OCI-LY7 (cell line): ENCODE results near the gene SGMS1. TPM values are rescaled to one million over a fixed set of nuclear protein-coding genes. Genes with fewer than 3 reads are reported as not detected.

Experiments used
- BruUV-seq: library from RNA; stranded (reverse); fragments of 400-500 nt; replicated peaks from 2 replicates; lab custom pipeline; 2021; lab: Mats Ljungman, UMichigan
- CTCF ChIA-PET: fragments of 300-600 bp; sonication (Branson Sonifier 250); formaldehyde crosslinking; loops from one replicate; lab custom pipeline; 2022; ENCODE audit warnings: antibody characterized with exemption; ENCODE audit not compliant: unreplicated experiment; lab: Charles Lee
- POLR2A ChIA-PET: fragments of 300-600 bp; sonication (Branson Sonifier 250); formaldehyde crosslinking; loops from one replicate; lab custom pipeline; 2022; ENCODE audit warnings: antibody characterized with exemption; lab: Charles Lee
- DNase-seq: peaks from one replicate; pipeline ENCODE4 v3.0.0-alpha.2; 2015; ENCODE audit warnings: low spot score
- H2AFZ ChIP-seq: fragments of 200-600 bp; sonication (generic), shearing (Covaris generic); 2 replicates; pipeline ENCODE4 v1.6.1; 2014; ENCODE audit warnings: mild to moderate bottlenecking, antibody characterized with exemption, low read length, moderate library complexity
- H3K27ac ChIP-seq: fragments of 200-600 bp; sonication (generic); 2 replicates; pipeline ENCODE4 v1.5.1; 2014; ENCODE audit warnings: mixed run types, low read depth, mild to moderate bottlenecking, moderate library complexity, low read length, inconsistent platforms; ENCODE audit not compliant: poor library complexity, severe bottlenecking
- H3K36me3 ChIP-seq: fragments of 200-600 bp; sonication (generic); 2 replicates; pipeline ENCODE4 v1.6.1; 2014; ENCODE audit warnings: mild to moderate bottlenecking, antibody characterized with exemption, low read length, moderate library complexity, mixed read lengths; ENCODE audit not compliant: insufficient read depth
- H3K4me1 ChIP-seq: fragments of 200-600 bp; sonication (generic); 2 replicates; pipeline ENCODE4 v1.5.1; 2014; ENCODE audit warnings: mild to moderate bottlenecking, low read length; ENCODE audit not compliant: insufficient read depth, poor library complexity, severe bottlenecking
- H3K4me2 ChIP-seq: fragments of 200-600 bp; sonication (generic); 2 replicates; pipeline ENCODE4 v1.6.1; 2014; ENCODE audit warnings: mild to moderate bottlenecking, low read length
- H3K4me3 ChIP-seq: fragments of 200-600 bp; sonication (generic); 2 replicates; pipeline ENCODE4 v1.5.1; 2014; ENCODE audit warnings: mild to moderate bottlenecking, low read depth, low read length; ENCODE audit not compliant: poor library complexity, severe bottlenecking
- H3K79me2 ChIP-seq: fragments of 200-600 bp; sonication (generic); 2 replicates; pipeline ENCODE4 v1.6.1; 2016; ENCODE audit warnings: low read depth, mild to moderate bottlenecking, low read length, moderate library complexity, mixed read lengths; ENCODE audit not compliant: insufficient read depth
- H3K9me2 ChIP-seq: fragments of 200-600 bp; sonication (generic); 2 replicates; pipeline ENCODE4 v1.6.1; 2016; ENCODE audit warnings: mild to moderate bottlenecking, low read length, mixed read lengths; ENCODE audit not compliant: insufficient read depth
- H3K9me3 ChIP-seq: fragments of 200-600 bp; sonication (generic); 2 replicates; pipeline ENCODE4 v1.6.1; 2014; ENCODE audit warnings: mild to moderate bottlenecking, mixed run types, low read length, mixed read lengths
- H4K20me1 ChIP-seq: fragments of 200-600 bp; sonication (generic); 2 replicates; pipeline ENCODE4 v1.6.1; 2014; ENCODE audit warnings: mild to moderate bottlenecking, antibody characterized with exemption, low read length, moderate library complexity, mixed read lengths; ENCODE audit not compliant: insufficient read depth
- EZH2phosphoT487 ChIP-seq: fragments of 200-600 bp; sonication (generic); IDR thresholded peaks from 2 replicates; pipeline ENCODE4 v1.6.1; 2018; ENCODE audit warnings: low read depth, borderline replicate concordance, mild to moderate bottlenecking, mixed run types, antibody characterized with exemption, low read length, moderate library complexity, mixed read lengths
- intact Hi-C: fragments of 100-400 bp; cut with micrococcal nuclease; formaldehyde crosslinking; loops from one replicate; pipeline ENCODE4 v1.10.0; 2022; ENCODE audit not compliant: unreplicated experiment
- total RNA-seq, 2 experiments: library from RNA; depleted of rRNA in 1 of 2; stranded (reverse); fragments of >200 nt in 1 of 2; shearing (Covaris generic) in 1 of 2; gene quantifications; 2 replicates each; pipeline ENCODE4 v1.2.3, GENCODE V29; 2014 to 2022
- TF ChIP-seq, protein P1 (sequence below): fragments of 200-600 bp; sonication (generic); conservative IDR thresholded peaks from 2 replicates; pipeline ENCODE4 v1.5.1; 2014; ENCODE audit warnings: mild to moderate bottlenecking, antibody characterized with exemption, low read length, moderate library complexity, mixed read lengths

Gene SGMS1
- total RNA-seq, 2 experiments from 2014 or later, result 45.4 to 57.5 TPM

DNA sequence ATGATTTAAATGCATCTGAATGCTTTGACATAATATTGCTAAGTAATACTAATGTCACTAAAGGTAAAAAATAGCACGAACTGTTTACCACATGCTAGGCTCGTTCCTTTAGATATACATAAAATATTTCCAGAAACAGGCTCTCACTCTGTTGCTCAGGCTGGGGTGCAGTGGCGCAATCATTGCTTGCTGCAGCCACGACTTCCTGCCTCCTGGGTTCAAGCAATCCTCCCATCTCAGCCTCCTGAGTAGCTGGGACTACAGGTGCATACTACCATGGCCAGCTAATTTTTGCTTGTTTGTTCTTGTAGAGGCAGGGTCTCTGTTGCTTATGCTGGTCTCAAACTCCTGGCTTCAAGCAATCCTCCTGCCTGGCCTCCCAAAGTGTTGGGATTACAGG, 183.3 kb downstream of the SGMS1 start:
- DNase-seq, result no peak
- intact Hi-C loops, result no loop called here
- Histone ChIP-seq H3K9me2 (no peaks in the 10 kb centered on the region), H3K4me2 (no peak overlapping the region), H3K79me2 (no peaks in the 10 kb centered on the region), H4K20me1 (no peaks in the 10 kb centered on the region), H3K9me3 (peaks cover 10% of the 10 kb centered on the region; the same call in 1 of the 2 replicates), H3K36me3 (no peaks in the 10 kb centered on the region; the same call in 1 of the 2 replicates), H3K4me1 (no peaks in the 10 kb centered on the region), H2AFZ (no peak overlapping the region), H3K27ac (no peak overlapping the region), H3K4me3 (no peak overlapping the region)
- BruUV-seq, result no TSS peak
- TF ChIP-seq, protein P1, sequence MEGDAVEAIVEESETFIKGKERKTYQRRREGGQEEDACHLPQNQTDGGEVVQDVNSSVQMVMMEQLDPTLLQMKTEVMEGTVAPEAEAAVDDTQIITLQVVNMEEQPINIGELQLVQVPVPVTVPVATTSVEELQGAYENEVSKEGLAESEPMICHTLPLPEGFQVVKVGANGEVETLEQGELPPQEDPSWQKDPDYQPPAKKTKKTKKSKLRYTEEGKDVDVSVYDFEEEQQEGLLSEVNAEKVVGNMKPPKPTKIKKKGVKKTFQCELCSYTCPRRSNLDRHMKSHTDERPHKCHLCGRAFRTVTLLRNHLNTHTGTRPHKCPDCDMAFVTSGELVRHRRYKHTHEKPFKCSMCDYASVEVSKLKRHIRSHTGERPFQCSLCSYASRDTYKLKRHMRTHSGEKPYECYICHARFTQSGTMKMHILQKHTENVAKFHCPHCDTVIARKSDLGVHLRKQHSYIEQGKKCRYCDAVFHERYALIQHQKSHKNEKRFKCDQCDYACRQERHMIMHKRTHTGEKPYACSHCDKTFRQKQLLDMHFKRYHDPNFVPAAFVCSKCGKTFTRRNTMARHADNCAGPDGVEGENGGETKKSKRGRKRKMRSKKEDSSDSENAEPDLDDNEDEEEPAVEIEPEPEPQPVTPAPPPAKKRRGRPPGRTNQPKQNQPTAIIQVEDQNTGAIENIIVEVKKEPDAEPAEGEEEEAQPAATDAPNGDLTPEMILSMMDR, result no peak
- TF ChIP-seq EZH2phosphoT487, result no peak
- ChIA-PET CTCF (no interaction called here), POLR2A (no interaction called here)

DNA sequence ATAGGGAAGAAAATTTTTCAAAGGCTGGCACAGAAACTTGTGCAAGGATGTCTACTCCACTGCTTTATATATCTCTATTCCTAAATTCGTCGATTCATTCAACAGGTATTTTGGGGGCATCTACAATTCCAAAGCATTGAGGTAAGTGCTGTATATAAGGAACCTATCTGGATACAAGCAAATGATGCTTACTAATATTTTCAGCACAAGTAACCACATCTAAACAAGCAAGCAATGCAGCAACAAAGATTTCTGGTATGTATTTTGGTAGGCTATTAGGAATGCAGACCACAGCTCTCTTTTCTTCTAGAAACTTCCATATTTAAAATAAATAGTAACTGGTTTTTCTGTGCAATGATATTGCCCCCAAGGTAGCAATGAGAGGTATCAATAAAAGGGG, 183.9 kb downstream of the SGMS1 start:
- TF ChIP-seq, protein P1, result no peak
- no peak for TF ChIP-seq EZH2phosphoT487
- H3K79me2 ChIP-seq, result no peaks in the 10 kb centered on the region
- H3K9me3 ChIP-seq, result peaks cover 8% of the 10 kb centered on the region; the same call in 1 of the 2 replicates
- no peaks in the 10 kb centered on the region for H3K4me1 ChIP-seq
- H3K4me2 ChIP-seq, result no peak overlapping the region
- H3K9me2 ChIP-seq, result no peaks in the 10 kb centered on the region
- no peaks in the 10 kb centered on the region for H4K20me1 ChIP-seq
- no peaks in the 10 kb centered on the region; the same call in 1 of the 2 replicates for H3K36me3 ChIP-seq
- BruUV-seq, result no TSS peak
- H3K27ac ChIP-seq, result no peak overlapping the region
- no peak overlapping the region for H2AFZ ChIP-seq
- intact Hi-C loops, result no loop called here
- H3K4me3 ChIP-seq, result no peak overlapping the region
- DNase-seq, result no peak
- ChIA-PET CTCF (no interaction called here), POLR2A (interaction anchor here (0.7 kb wide), 1 partner anchor 19 kb away, joined by 4 read pairs; no protein-coding TSS in a partner anchor)

DNA sequence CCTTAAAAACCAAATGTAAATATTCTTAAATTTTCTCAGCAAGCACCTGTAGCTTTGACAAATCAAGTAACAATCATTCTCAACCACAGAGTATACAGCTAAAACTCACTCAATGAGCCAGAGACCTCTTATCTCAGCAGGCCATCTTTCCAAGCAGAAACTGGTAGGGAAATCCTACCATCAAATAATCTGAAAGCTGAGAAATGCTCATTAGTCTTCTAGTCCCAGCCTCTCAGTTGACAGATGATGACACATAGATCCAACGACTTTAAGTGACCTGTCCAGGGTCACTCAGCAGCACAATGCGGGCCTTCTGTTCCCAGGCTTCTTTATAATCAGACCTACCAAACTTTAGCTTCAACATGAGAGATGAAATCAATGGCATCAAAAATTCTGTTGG, 184.6 kb downstream of the SGMS1 start:
- no peak overlapping the region for H3K4me2 ChIP-seq
- H3K27ac ChIP-seq, result no peak overlapping the region
- H3K79me2 ChIP-seq, result no peaks in the 10 kb centered on the region
- TF ChIP-seq, protein P1, result no peak
- no peak for TF ChIP-seq EZH2phosphoT487
- no peaks in the 10 kb centered on the region for H3K9me2 ChIP-seq
- DNase-seq, result no peak
- POLR2A ChIA-PET, result interaction anchor here (0.7 kb wide), 1 partner anchor 19 kb away, joined by 4 read pairs; no protein-coding TSS in a partner anchor
- no peak overlapping the region for H2AFZ ChIP-seq
- no peak overlapping the region for H3K4me3 ChIP-seq
- no TSS peak for BruUV-seq
- no peaks in the 10 kb centered on the region for H3K4me1 ChIP-seq
- CTCF ChIA-PET, result no interaction called here
- H3K36me3 ChIP-seq, result no peaks in the 10 kb centered on the region; the same call in 1 of the 2 replicates
- no peaks in the 10 kb centered on the region for H4K20me1 ChIP-seq
- peaks cover 6% of the 10 kb centered on the region; the same call in 1 of the 2 replicates for H3K9me3 ChIP-seq
- intact Hi-C loops, result no loop called here
